NCI-H1930 (cell line): ENCODE measurements around the gene PLAGL2.

Source experiments
- DNase-seq, 2 experiments: peaks; one replicate each; lab custom pipeline; 2025; lab: John Stamatoyannopoulos, UW

PLAGL2 gene

DNA sequence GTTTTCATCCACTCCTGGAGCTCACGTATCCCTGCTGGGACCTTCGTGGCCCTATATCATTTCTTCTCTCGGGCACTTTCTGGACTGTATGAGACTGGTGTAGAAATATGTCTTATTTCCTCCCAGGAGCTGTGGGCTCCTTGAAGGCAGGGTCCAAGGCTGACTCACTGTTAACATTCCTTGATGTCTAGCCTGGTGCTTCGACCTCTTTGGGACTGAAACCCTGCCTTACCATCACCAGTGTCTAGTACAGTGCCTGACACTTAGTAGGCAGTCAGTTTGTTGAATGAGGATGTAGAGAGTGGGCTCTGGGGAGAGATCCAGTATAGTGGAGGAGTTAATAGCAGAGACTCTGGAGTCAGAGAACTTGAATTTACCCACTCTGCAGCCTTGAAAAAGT lies 23.7 kb upstream of the PLAGL2 start:
- DNase-seq, result no peak

DNA sequence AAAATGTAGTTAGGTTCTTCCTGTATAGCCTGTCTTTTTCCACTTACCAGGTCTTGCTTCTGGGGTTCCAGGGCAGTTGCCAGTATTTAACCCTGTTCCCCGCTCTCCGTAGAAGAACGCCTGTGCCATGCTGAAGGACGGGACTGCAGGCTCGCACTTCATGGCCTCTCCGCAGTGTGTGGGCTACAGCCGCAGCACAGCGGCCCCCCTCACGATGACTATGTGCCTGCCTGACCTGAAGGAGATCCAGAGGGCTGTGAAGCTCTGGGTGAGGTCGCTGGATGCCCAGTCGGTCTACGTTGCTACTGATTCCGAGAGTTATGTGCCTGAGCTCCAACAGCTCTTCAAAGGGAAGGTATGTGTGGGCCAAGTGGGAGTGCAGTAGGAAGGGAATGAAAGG lies 23.2 kb upstream of the PLAGL2 start:
- DNase-seq, result no peak

DNA sequence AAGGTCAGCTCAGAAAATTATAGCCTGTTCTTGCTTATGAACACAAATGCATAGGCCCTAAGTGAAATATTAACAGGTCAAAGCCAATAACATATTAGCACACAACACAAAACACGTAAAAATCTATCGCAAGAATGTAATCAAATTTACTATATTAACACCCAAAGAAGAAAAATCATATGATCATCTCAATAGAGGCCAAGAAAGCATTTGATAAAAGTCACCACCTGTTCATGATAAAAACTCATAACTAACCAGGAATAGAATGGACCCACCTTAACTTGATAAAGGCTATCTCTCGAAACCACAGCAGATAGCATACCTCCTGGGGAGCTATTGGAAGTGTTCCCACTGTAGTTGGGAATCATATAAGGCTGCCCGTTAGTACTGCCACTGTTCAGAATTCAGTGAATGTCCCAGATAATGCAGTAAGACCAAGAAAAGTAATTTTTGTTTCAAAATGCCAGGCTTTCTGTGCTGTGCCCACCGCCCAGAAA lies 21.8 kb upstream of the PLAGL2 start:
- no peak for DNase-seq

DNA sequence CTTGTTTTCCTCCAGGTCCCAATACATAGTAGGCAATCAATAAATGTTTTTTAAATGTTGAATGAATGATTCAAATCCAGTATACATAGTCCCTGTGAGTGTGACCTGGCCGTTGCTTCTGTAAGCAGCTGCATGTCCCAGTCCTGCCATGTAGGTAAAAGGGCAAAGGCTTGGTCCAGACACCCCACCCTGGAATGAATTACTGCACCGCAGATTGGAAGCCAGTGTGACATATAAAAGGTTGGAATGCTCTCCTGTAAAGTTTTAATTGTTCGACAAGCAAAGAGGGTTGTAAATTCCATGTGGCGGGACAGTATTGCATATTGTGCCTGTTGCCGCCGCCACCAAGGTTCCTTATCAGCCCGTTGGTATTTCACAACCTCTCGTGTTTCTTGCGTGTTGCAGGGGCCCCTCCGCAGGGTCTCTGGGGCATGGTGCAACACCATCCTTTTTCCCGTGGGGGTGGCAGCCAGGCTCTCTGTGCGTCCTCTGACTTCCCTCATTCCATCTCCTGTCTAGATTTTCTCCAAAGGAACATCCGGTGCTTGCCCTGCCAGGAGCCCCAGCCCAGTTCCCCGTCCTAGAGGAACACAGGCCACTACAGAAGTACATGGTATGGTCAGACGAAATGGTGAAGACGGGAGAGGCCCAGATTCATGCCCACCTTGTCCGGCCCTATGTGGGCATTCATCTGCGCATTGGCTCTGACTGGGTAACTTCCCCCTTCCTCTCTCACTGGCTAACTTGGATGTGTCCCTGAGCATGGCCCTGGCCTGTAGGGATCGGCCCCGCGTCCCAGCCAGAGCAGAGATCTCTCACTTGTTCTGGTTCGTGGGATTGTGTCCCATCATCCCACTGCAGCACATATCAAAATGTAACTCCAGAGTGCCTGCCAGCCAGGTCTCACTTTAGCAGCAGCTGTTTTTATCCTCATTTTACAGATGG lies 20.5 kb upstream of the PLAGL2 start:
- DNase-seq, result no peak

DNA sequence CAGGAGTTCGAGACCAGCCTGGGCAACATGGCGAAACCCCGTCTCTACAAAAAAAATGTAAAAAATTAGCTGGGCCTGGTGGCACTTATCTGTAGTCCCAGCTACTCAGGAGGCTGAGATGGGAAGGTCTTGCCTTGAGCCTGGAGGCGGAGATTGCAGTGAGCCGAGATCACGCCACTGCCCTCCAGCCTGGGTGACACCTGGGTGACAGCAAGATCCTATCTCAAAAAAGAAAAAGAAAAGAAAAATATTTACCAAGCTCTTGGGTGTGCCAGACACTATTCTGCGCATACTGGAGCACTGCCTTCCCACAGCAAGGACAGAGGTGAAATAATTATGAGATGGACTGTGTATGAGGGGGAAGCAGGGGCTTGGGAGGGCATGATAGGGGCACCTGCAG lies 19.8 kb upstream of the PLAGL2 start:
- no peak for DNase-seq

DNA sequence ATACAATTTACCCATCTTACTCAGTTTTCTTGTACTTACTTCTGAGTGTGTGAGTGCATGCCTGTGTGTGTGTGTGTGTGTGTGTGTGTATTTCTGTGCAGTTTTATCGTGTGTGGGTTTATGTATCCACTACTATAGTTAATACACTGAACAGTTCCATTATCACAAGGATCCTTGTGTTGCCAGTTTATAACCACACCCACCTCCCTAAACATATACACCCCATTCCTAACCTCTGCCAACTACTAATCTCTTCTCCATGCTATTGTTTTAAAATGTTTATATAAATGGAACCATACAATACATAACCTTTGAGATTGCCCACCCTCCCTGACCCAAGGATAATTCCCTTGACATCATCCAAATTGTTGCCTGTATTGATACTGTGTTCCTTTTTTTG lies 18.8 kb upstream of the PLAGL2 start:
- no peak for DNase-seq

DNA sequence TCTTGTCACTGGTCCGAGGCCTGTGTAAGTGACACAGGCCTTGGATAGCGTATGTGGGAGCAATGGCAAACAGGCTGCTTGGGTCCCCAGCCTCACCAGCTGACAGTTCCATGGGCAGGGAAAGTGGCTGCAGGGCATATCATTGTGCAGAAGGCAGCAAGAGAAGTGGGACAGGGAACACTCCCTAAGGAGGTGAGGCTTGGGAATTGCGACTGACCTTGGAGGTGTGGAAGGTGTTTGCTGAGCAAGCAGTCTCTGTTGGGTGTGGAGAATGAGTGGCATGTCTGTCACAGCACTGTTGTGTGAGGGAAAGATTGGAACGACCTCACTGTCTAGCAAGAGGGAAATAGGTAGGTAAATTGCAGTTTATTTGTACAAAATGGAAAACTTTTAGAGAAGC lies 16.9 kb upstream of the PLAGL2 start:
- DNase-seq, result no peak

DNA sequence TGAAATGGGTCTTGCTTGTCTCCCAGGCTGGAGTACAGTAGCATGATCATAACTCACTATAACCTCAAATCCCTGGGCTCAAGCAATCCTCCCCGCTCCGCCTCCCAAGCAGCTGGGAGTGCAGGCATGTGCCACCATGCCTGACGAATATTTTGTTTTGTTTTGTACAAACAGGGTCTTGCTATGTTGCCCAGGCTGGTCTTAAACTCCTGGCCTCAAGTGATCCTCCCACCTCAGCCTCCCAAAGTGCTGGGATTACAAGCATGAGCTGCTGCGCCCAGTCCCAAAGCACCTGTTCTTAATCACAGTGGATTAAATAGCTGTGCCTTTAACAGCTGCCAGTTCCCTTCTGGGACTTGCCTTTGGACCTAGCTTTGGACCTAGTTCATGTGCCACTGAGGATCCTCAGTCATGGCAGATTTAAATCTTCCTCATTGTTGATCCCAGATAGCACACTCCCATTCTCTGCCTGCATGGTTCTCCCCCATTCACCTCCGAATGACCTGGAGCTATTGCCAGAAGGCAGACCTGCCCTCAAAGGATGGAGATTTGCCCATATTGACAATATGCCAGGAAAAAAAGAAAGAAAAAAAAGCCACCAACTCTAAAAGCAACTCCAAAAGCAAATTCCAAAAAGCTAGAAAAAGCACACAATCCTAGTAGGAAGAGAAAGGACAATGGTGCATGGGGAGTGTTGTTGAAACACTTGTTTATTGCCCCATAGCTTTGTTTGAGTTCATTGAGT lies 10.8 kb upstream of the PLAGL2 start:
- no peak for DNase-seq

DNA sequence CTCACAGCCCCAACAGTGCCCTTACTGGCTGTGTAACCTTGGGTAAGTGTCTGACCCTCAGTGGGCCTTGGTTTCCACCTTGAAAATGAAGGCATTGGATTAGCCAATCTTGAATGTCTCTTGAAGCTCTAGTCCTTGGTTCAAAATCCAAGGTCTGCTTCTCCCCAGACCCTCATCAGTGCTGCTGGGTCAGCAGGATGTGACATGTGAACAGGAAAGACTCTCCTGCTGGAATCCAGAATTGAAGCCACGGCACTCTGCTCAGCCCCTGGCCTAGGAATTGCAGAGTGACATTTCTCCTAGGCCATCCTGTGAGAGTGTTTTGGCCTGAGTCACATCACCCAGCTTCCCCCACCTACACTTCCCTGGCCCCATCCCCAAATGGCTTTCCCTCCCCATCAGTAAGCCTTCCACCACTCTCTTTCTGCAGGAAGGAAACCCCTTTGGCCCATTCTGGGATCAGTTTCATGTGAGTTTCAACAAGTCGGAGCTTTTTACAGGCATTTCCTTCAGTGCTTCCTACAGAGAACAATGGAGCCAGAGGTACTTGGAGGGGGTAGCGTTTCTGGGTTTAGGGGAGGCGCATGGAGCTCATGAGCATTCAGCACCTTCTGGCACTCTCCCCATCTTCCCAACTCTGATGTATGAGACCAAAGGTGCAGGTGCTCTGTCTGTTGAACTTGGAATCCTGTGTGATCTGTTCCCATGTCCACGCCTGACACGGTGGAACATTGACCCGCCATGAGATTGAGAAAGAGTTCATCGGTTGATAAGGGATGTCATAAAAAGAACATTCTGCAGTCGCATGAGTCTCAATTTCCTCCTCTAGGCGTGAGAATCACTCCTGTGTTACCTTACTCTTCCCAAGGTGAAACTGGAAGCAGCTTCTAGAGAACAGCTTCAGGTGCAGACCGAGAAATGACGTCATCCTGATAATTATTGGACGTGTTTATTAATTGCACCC lies 8.9 kb upstream of the PLAGL2 start:
- no peak for DNase-seq

DNA sequence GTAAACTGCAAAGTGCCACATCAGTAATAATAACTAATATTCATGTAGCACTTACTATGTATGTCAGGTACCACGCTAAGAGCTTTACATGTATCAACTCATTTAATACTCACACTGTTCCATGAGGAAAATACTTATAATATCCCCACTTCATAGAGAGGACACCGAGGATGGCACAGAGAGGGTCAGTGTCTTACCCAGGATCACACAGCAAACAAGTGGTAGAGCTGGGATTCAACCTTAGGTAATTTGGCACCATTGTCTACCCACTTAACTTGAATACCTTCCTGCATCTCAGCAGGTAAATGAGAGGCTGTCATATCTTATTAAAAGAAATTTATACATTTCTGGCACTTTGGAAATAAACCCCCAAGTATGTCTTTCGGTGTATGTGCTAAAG lies 8.2 kb upstream of the PLAGL2 start:
- DNase-seq, result no peak

DNA sequence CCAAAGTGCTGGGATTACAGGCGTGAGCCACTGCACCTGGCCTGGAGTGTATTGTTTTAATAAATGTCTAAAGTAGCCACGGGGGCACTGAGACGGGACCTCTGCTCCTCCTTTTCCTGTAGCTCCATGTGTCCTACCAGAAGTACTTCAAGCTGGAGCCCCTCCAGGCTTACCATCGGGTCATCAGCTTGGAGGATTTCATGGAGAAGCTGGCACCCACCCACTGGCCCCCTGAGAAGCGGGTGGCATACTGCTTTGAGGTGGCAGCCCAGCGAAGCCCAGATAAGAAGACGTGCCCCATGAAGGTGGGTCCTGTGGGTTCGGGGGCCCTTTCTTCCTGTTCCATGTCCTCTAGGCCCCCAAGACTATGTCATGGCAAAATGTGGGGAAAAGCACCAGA lies 7.6 kb upstream of the PLAGL2 start:
- DNase-seq, result no peak

DNA sequence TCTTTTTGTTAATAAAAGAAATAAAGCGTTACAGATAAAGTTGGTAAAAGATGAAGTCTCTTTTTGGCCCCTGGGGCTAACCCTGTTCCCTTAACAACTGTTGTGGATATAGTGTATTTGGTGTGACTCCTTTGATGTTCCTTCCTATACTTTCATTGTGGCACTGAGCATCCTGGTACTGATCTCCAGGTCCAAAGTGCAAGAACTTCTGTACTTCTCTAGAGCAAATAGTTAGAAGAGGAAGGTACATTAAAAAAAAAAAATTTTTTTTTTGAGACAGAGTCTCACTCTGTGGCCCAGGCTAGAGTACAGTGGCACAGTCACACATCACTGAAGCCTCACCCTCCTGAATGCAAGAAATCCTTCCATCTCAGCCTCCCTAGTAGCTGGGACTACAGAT lies 6.3 kb upstream of the PLAGL2 start:
- DNase-seq, result no peak

DNA sequence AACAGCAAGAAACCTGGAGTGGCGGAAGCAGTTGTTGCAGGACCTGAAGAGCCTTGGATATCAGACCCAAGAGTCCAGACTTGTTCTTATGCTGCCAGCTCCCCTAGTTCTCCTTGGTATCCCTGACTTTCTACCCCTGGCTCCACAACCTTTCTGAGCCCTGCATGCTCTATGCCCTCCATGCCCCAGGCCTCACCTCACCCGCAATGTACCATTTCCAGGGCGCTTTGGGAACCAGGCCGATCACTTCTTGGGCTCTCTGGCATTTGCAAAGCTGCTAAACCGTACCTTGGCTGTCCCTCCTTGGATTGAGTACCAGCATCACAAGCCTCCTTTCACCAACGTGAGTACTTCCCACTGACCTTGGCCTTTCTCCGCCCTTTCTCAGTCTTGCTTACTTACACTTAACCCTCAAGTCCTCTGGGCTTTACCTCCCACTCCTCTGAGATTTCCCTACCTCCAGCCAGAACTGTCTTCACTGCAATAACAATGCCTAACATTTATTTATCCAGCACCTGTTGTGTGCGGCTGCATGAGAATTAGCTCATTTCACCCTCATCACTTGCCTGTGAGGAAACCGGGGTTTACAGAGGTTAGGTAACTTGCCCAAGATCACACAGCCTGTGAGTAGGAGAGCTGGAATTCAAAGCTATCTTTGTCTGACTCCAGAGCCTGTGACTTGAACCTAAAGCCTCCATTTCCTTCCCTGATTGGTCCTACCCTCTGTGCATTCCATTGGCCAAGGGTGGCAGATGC lies 2.5 kb upstream of the PLAGL2 start:
- DNase-seq, result no peak

DNA sequence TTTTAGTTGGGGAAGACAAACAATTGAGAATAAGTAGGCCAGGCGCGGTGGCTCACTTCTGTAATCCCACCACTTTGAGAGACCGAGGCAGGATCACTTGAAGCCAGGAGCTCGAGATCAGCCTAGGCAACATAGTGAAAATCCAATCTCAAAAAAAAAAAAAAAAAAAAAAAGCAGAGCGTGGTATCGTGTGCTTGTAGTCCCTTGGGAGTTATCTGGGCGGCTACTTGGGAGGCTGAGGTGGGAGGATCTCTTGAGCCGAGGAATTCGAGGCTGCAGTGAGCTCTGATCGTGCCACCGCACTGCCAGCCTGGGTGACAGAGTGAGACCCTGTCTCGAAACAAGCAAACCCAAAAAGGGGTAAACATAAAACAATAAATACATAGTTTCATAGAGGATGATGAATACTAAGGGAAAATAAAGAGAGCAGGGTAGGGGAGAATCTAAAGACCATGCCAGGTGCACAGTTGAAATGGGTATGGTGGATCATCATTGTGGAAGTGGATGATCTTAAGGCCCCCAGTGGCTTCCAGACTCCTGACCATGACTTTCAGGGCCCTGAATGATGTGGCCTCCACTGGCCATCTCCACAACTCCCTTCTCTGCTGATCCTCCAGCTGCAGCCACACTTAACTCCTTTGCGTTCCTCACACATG lies 1.1 kb upstream of the PLAGL2 start:
- no peak for DNase-seq

DNA sequence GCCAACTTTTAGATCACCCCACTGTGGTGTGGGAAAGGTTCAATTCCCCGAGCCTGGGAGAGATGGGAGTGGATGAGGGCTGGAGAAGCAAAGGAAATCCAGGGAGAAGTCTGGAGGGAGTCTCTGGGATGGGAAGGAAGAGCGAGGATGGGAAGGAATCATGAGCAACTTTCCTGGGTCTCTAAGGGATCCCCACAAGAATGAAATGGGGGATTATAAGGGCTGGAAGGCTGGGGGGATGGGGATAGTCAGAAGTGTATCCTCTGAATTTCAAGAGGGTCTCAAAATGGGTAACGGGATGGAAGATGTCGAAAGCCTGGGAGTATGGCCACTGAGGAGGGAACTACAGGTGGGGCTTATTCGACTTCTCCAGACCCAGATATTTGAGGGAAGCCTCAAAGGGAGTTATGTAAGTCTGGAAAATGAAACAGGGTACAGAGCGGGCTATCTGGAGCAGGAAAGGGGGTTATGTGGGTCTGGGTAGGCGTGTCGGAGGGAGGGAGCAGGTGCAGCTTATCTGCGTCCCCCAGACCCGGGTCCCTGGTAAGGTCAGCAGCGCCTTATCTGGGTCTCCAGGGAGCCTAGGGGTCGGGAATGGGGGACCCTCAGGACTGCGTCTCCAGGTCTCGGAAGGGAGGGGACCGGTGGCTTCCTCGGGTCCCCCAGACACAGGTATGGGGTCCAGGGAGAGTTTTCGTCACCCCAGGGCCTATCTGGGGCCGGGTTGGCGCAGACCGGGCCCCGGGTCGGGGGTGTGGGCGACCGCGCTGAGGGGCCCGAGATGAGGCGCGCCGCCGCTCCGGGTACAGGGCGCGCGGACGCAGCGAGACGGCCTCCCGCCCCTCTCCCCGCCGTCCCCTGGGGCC lies 550 bp downstream of the PLAGL2 start:
- no peak for DNase-seq

DNA sequence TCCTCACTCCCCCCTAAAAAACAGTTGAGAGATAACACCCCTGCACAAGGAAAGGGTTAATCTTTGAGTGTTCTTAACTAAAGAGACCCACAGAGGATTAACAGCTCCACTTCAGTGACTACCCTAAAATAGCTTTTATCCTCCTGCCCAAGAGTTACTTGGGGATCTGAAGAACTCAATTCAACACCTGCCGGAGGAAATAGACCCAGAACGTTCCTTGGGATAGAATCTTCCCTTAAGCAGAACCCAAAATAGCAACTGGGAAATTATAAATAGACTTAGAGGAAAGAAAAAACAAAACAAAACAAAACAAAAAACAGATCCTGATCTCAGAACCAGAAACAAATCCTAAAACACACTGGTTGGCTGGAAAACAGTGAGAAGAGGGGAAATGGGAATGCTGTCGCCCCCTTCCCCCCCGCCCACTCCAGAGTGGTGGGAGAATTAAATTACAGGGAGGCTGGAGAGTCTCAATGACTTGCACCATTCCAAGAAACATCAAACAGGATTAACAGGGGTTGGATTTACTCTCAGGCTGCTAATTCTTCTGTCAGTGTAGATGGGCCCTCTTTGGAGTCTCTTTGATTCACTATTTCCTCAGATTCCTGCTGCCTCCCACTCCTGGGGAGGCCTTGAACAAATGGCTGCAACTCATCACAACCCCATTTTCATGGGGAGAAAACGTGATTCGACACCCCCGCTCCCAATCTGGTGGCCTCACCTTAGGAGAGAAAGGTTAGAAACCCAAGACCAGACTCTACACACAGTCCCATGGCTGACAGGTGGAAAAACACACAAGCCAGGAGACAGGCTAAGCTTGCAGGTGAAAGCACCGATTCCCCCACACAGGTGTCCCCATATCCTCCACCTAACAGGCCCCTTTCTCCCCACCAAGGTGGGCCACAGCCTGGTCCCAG lies 1.4 kb downstream of the PLAGL2 start:
- DNase-seq, result no peak

DNA sequence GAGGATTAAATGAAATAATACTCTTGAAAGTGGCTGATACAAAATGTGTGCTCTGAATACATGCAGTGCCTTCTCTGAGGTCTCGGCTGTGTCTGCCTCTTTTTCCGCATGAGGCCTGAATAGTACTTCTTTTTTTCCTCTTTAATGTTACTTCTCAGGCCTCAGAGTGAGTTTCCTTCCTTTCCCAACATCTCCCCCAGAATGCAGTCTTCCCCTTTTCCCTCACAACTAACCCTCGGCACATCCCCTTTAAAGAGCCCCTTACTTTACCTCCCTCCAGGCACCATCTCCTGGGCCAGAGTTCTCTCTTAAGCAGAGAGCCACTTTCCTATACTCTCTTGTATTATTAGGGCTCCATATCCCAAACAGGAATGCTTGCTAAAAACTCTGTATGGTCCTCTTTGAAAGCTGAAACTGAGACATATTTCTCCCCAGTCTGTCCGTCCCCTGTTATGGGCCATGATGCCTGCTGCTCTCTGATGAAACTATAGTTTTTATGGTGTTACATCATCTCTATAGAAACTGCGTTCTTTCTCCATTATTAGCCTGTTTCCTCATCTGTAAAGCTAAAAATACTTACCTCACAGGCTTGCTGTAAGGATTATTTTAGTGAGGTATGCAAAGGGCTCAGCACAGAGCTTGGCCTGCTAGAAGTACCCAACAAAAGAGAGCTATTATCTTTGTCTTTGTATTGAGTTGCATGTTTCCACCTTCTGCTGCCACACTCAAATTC lies 2.3 kb downstream of the PLAGL2 start:
- no peak for DNase-seq
